GM12878 (cell line): ENCODE results near the gene AGXT. TPM values are rescaled to one million over a fixed set of nuclear protein-coding genes. Genes with fewer than 3 reads are reported as not detected.

ENCODE experiments used
- ATAC-seq: fragments of 200-7000 bp; cut with Tn5 transposase; 3 replicates; pipeline ENCODE4 v1.9.1; 2020; ENCODE audit warnings: mild to moderate bottlenecking, moderate library complexity
- BruUV-seq: library from RNA; stranded (reverse); fragments of 400-500 nt; replicated peaks from 2 replicates; lab custom pipeline; 2021; lab: Mats Ljungman, UMichigan
- CTCF ChIA-PET: fragments of 300-600 bp; sonication (Branson Sonifier 250); formaldehyde crosslinking; extraction: SDS; loops from one replicate; lab custom pipeline; 2021; ENCODE audit warnings: inconsistent platforms; lab: Yijun Ruan, JAX
- POLR2A ChIA-PET: fragments of 350-600 bp; formaldehyde crosslinking; extraction: SDS; loops from one replicate; lab custom pipeline; 2021; ENCODE audit warnings: inconsistent platforms; lab: Charles Lee
- RAD21 ChIA-PET: fragments of 300-600 bp; sonication (Branson Sonifier 250); formaldehyde crosslinking; loops from one replicate; lab custom pipeline; 2023; ENCODE audit warnings: antibody characterized with exemption; ENCODE audit not compliant: unreplicated experiment; lab: Charles Lee
- SMC1A ChIA-PET: fragments of 300-600 bp; sonication (Branson Sonifier 250); formaldehyde crosslinking; loops from one replicate; lab custom pipeline; 2023; ENCODE audit not compliant: unreplicated experiment, uncharacterized antibody; lab: Charles Lee
- DNase-seq: peaks from one replicate; pipeline ENCODE4 v3.0.0-alpha.2; 2011; ENCODE audit warnings: low read depth, low spot score
- FAIRE-seq: peaks from 3 replicates; lab custom pipeline; 2011; peaks lifted over from hg19 to GRCh38; lab: Jason Lieb, UNC
- H2AFZ ChIP-seq: 2 replicates; pipeline ENCODE4 v1.6.0; 2011; ENCODE audit warnings: low read depth, low read length, control low read depth; ENCODE audit not compliant: control insufficient read depth
- H3K27ac ChIP-seq: 2 replicates; pipeline ENCODE4 v1.5.1; 2011; ENCODE audit warnings: control low read depth; ENCODE audit not compliant: control insufficient read depth, insufficient read depth
- H3K27me3 ChIP-seq, 2 experiments: replicated peaks in 1 of 2; 2 replicates each; pipeline versions ENCODE4 v1.6.0 to v1.6.1; 2011; ENCODE audit warnings: low read length in 1 of 2; ENCODE audit not compliant: control insufficient read depth in 2 of 2, insufficient read depth in 2 of 2
- H3K36me3 ChIP-seq, 2 experiments: 2 replicates each; pipeline ENCODE4 v1.5.1; 2011; ENCODE audit warnings: low read length in 1 of 2; ENCODE audit not compliant: control insufficient read depth in 2 of 2, insufficient read depth in 2 of 2
- H3K4me1 ChIP-seq: 2 replicates; pipeline ENCODE4 v1.6.1; 2011; ENCODE audit warnings: mild to moderate bottlenecking, low read length, moderate library complexity, mixed read lengths; ENCODE audit not compliant: control insufficient read depth, insufficient read depth
- H3K4me2 ChIP-seq: 2 replicates; pipeline ENCODE4 v1.6.0; 2011; ENCODE audit warnings: control low read depth; ENCODE audit not compliant: control insufficient read depth, insufficient read depth
- H3K4me3 ChIP-seq: fragments of 200-600 bp; sonication (generic); 2 replicates; pipeline ENCODE4 v1.5.1; 2016
- H3K79me2 ChIP-seq: 2 replicates; pipeline ENCODE4 v1.6.0; 2011; ENCODE audit warnings: low read length; ENCODE audit not compliant: control insufficient read depth, insufficient read depth
- H3K9ac ChIP-seq: 2 replicates; pipeline ENCODE4 v1.8.0; 2011; ENCODE audit warnings: low read length, control low read depth, mixed read lengths; ENCODE audit not compliant: control insufficient read depth, insufficient read depth
- H3K9me3 ChIP-seq: replicated peaks from 3 replicates; pipeline ENCODE4 v1.5.1; 2011; ENCODE audit warnings: mild to moderate bottlenecking, low read length; ENCODE audit not compliant: control insufficient read depth, insufficient read depth
- H4K20me1 ChIP-seq: 2 replicates; pipeline ENCODE4 v1.6.0; 2011; ENCODE audit not compliant: control insufficient read depth, insufficient read depth
- BACH1 ChIP-seq: fragments of 450-650 bp; IDR thresholded peaks from 2 replicates; pipeline ENCODE4 v1.6.1; 2017; ENCODE audit warnings: mild to moderate bottlenecking, borderline replicate concordance
- JUND ChIP-seq: IDR thresholded peaks from 2 replicates; pipeline ENCODE4 v1.6.1; 2012; ENCODE audit warnings: low read depth, mild to moderate bottlenecking, low read length, improper control_type of control experiment, moderate library complexity
- NR2C1 ChIP-seq: fragments of 450-650 bp; IDR thresholded peaks from 2 replicates; pipeline ENCODE4 v1.6.1; 2017; ENCODE audit warnings: antibody characterized with exemption, mild to moderate bottlenecking, moderate library complexity
- PAX5 ChIP-seq: IDR thresholded peaks from 2 replicates; pipeline ENCODE4 v1.6.1; 2011; ENCODE audit warnings: low read depth, low read length, borderline replicate concordance
- POLR2A ChIP-seq: IDR thresholded peaks from 2 replicates; pipeline ENCODE4 v1.6.1; 2011; ENCODE audit warnings: low read depth, mild to moderate bottlenecking, low read length
- SMAD5 ChIP-seq: IDR thresholded peaks from 2 replicates; pipeline ENCODE4 v1.6.1; 2016; ENCODE audit warnings: antibody characterized with exemption, low read depth
- STAT1 ChIP-seq: fragments of 450-650 bp; conservative IDR thresholded peaks from 2 replicates; pipeline ENCODE4 v1.6.1; 2014; ENCODE audit warnings: antibody characterized with exemption, mild to moderate bottlenecking
- TAF1 ChIP-seq: IDR thresholded peaks from 2 replicates; pipeline ENCODE4 v1.6.1; 2011; ENCODE audit warnings: mild to moderate bottlenecking, low read depth, low read length, borderline replicate concordance
- TCF7 ChIP-seq: IDR thresholded peaks from 2 replicates; pipeline ENCODE4 v1.6.1; 2014; ENCODE audit warnings: antibody characterized with exemption, borderline replicate concordance
- USF2 ChIP-seq: IDR thresholded peaks from 2 replicates; pipeline ENCODE4 v1.6.1; 2011; ENCODE audit warnings: low read depth, low read length, improper control_type of control experiment, borderline replicate concordance
- ZBTB11 ChIP-seq: fragments of 450-650 bp; formaldehyde crosslinking; IDR thresholded peaks from 2 replicates; pipeline ENCODE4 v1.5.0; 2022; ENCODE audit warnings: mild to moderate bottlenecking, missing genetic modification characterization
- WGBS: methylation state at CpG from one replicate; pipeline ENCODE4 v1.1.6; 2016; ENCODE audit warnings: low lambda C conversion rate; ENCODE audit not compliant: insufficient replicate concordance, insufficient coverage; ENCODE audit errors: missing lambda C conversion rate; 5-methylcytosine and 5-hydroxymethylcytosine counted together
- in situ Hi-C: fragments of 300-500 bp; cut with MboI; formaldehyde crosslinking; loops from 9 replicates; pipeline ENCODE4 v1.14.3; 2018; ENCODE audit warnings: mixed read lengths
- intact Hi-C: fragments of 100-400 bp; cut with micrococcal nuclease; formaldehyde crosslinking; loops from one replicate; pipeline ENCODE4 v1.14.2; 2022; ENCODE audit not compliant: unreplicated experiment
- polyA plus RNA-seq, 11 experiments: library from polyadenylated mRNA; depleted of rRNA in 4 of 11; unstranded in 6 of 11; stranded (reverse) in 5 of 11; fragments of >200 nt; fragmentation: Nextera tagmentation in 4 of 11; fragmentation: Illumina TruSeq in 1 of 11; extraction: Ambion mirVana in 4 of 11; extraction: Trizol in 1 of 11; gene quantifications; 1 replicate in 1 of 11; 2 replicates in 10 of 11; pipeline versions ENCODE4 v1.2.1 to v1.2.3, GENCODE V29; 2011 to 2016; ENCODE audit warnings: inconsistent platforms in 2 of 11, missing spikeins in 2 of 11, low read depth in 1 of 11
- total RNA-seq, 4 experiments: library from RNA; depleted of rRNA in 3 of 4; stranded (reverse); fragments of >200 nt in 3 of 4; fragmentation: Illumina TruSeq in 1 of 4; extraction: Trizol in 1 of 4; gene quantifications; 2 replicates each; pipeline versions ENCODE4 v1.2.1 to v1.2.3, GENCODE V29; 2013 to 2021

Gene AGXT
- total and polyA plus RNA-seq, 10 of the 15 experiments (the other 5 are each of a cell fraction or from before 2014, with no cell fraction given): 0.18 TPM; not detected in 9

GRCh38 chr2:240911641-240912265 lies 43.1 kb downstream of the AGXT start:
- no peak overlapping the region for H3K9ac ChIP-seq
- H3K4me3 ChIP-seq: no peak overlapping the region
- no peaks in the 10 kb centered on the region for H3K36me3 ChIP-seq
- H3K9me3 ChIP-seq: no peaks in the 10 kb centered on the region
- CTCF ChIA-PET: no interaction called here
- no TSS peak for BruUV-seq
- TF ChIP-seq SMAD5: no peak
- no peak for TF ChIP-seq BACH1
- no peak for TF ChIP-seq ZBTB11 (CRISPR knock-in tag)
- TF ChIP-seq JUND: no peak
- no peak for TF ChIP-seq TAF1
- no peak for TF ChIP-seq TCF7
- no peak for TF ChIP-seq PAX5
- TF ChIP-seq USF2: no peak
- TF ChIP-seq STAT1: no peak
- no peak for TF ChIP-seq NR2C1
- no peak for TF ChIP-seq POLR2A
- intact Hi-C loops: no loop called here
- H3K4me1 ChIP-seq: no peaks in the 10 kb centered on the region
- no peak for DNase-seq
- no peaks in the 10 kb centered on the region for H4K20me1 ChIP-seq
- H2AFZ ChIP-seq: no peak overlapping the region
- in situ Hi-C loops: no loop called here
- no peak for FAIRE-seq
- 2% methylated on average over 19 of the region's 20 CpGs for WGBS
- no peak overlapping the region for H3K27ac ChIP-seq
- RAD21 ChIA-PET: no interaction called here
- H3K27me3 ChIP-seq: peaks cover 0 to 3% of the 10 kb centered on the region in 2 experiments
- no peak overlapping the region for H3K4me2 ChIP-seq
- SMC1A ChIA-PET: no interaction called here
- no peak for ATAC-seq
- no peaks in the 10 kb centered on the region for H3K79me2 ChIP-seq
- POLR2A ChIA-PET: no interaction called here
